NCI-H82 (cell line): ENCODE data around the gene LCE1D.

Source experiments
- DNase-seq: peaks from one replicate; lab custom pipeline; 2025; lab: John Stamatoyannopoulos, UW

LCE1D gene

GRCh38 chr1:152817309-152817708 lies 20.8 kb downstream of the LCE1D start:
- no peak for DNase-seq

DNA sequence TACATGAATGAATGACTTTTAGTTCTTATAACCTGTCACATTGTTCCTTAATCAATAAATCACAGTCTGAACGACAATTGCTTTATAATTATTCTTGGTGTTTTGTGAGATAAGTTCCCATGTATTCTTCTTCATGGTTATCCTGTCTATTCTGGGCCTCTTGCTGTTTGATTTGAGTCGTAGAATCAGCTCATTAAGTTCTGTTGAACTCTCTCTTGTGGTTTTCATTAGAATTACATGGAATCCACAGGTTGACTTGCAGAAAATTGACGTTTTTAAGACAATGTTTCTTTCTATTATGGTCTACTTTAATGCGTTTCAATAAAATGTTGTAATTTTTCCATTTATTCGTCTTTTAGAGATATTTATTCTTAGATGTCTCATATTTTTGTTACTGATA lies 26.8 kb downstream of the LCE1D start:
- DNase-seq, result no peak

DNA sequence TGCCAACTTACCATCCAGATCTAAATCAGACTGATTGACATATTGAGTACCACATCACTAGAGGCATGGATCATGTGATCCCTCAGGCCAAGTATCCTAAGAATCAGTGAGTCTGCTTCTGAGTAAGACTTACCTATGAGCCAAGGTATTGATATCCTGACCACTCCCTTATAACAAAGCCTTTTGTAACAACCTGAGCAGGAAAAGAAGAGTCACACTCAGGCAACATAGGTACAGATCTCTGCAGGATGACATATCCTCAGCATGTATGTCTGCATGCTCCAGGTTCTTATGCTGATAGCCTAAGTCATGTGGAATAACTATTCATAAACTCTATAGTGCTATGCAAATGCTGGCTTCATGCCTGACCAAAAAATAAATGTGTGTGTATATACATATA lies 28.4 kb downstream of the LCE1D start:
- no peak for DNase-seq

GRCh38 chr1:152827173-152827572 lies 30.7 kb downstream of the LCE1D start, which contains the start of gene LCE1A:
LCE1A (plus strand) TSS chr1:152827473; CDS start chr1:152827473, 0 bp downstream.
- DNase-seq, result no peak

DNA sequence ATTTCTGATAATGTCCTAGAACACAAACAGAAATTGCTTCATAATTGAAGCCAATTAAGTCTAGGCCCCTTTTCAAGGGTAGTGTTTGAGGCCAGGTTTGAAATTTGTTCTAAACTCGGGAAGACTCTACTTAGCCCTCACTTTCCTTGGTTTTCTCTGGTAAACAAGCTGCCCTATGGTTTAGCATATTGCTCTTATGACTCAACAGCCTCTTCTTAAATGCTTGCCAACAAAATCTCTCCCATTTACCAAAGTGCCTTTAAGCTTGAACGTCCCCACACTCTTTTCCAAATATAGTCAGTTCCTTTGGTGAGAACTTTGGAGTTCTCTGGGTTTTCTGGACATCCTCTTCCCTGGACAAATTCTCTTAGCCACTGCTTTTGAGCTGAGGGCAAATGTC lies 40.3 kb downstream of the LCE1D start:
- DNase-seq, result no peak

DNA sequence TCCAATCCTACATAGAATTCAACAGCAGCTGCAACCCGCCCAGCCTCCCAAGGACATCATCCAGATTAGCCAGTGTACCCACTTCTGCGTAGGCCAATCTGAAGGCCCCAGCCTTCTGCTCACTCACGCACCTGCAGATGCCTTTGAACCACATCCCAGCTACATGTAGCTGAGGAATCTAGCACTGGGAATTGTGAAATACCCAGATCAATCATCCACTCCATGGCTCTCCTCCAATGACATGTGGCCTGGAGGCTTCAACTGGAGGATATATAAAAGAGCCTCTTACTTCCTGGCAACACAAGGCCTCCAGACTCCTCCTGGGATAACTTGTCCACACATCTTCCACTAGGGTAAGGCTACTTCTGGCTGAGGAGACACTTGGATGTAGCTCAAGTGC lies 46.0 kb downstream of the LCE1D start, which contains the start of gene LCE6A:
Gene LCE6A (plus strand): TSS at position 301 of the 400 bp plus-strand sequence. CDS start 665 bp downstream, outside the sequence.
- DNase-seq, result no peak
